AG10803 (cell line): Measurements from ENCODE around the gene COX14.
A peak's percentile ranks its signal among the peaks of the same experiment; 100 is the strongest.

ENCODE experiments used
- DNase-seq: peaks from one replicate; pipeline ENCODE4 v3.0.0; 2010; ENCODE audit warnings: low read depth
- H3K4me3 ChIP-seq: 2 replicates; pipeline ENCODE4 v1.5.1; 2011; ENCODE audit warnings: mild to moderate bottlenecking, low read length, control low read depth
- TF ChIP-seq, protein P1 (sequence below): conservative IDR thresholded peaks from 2 replicates; pipeline ENCODE4 v1.5.1; 2011; ENCODE audit warnings: mild to moderate bottlenecking, low read length, control low read depth, inconsistent platforms

COX14 gene

DNA sequence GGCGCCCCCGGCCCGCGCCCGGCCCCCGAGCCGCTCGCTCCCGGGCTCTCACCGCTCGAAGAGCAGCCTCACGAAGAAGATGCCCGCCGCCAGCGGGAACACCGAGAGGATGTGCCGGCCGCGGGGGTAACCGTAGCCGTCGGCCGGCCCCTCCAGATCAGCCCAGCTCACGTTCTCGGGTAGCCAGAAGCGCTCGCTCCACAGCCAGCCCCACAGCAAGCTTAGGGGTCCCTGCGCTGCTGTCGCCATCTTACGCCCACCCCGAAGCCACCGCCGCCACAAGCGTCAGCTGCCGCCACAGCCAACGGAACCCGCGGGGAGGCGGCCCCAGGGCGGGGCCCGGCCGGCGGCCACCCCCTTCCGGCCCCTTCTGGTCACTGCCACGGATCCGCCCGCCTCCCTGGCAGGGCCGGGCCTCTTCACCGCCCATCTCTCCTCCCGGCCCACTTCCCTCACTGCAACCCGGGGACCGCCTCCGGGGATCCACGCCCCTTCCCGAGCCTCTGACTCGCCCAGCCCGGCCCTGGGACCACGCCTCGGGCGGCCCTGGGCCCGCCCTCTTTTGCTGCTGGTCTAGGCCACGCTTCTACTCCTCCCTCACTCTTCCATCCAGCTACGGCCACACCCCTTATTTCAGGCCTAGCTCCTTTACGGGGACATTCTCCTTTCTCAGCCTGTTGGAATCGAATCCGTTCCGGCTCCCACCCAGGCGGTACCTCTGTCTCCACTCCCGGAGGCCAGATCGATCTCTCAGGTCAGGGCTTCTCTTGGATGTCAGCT lies 55.2 kb downstream of the COX14 start, which contains the start of gene CERS5:
TSS of gene CERS5 (minus strand) at position 321 of the 780 bp plus-strand sequence. CDS start at position 249, 72 bp downstream.
- DNase-seq, result peak; percentile 98
- TF ChIP-seq, protein P1, sequence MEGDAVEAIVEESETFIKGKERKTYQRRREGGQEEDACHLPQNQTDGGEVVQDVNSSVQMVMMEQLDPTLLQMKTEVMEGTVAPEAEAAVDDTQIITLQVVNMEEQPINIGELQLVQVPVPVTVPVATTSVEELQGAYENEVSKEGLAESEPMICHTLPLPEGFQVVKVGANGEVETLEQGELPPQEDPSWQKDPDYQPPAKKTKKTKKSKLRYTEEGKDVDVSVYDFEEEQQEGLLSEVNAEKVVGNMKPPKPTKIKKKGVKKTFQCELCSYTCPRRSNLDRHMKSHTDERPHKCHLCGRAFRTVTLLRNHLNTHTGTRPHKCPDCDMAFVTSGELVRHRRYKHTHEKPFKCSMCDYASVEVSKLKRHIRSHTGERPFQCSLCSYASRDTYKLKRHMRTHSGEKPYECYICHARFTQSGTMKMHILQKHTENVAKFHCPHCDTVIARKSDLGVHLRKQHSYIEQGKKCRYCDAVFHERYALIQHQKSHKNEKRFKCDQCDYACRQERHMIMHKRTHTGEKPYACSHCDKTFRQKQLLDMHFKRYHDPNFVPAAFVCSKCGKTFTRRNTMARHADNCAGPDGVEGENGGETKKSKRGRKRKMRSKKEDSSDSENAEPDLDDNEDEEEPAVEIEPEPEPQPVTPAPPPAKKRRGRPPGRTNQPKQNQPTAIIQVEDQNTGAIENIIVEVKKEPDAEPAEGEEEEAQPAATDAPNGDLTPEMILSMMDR, result no peak
- H3K4me3 ChIP-seq, result peak within 1 kb of the TSS; percentile 88
